ENCODE data around the gene LSM10. TPM values are rescaled to one million over a fixed set of nuclear protein-coding genes. Genes with fewer than 3 reads are reported as not detected.

The LSM10 gene
- total RNA-seq, 4 donors from 2014 or later, result 19.1 to 52.7 (median 49.0) TPM

- no peaks in the 10 kb centered on the region for H3K27me3 ChIP-seq
- WGBS, 2 donors, result 42 to 56% methylated on average over 1 of the region's 1 CpG
- no peaks in the 10 kb centered on the region for H3K9me3 ChIP-seq
- no peak for TF ChIP-seq POLR2A (IDR thresholded peaks at IDR 0.05)
- TF ChIP-seq, protein P1, sequence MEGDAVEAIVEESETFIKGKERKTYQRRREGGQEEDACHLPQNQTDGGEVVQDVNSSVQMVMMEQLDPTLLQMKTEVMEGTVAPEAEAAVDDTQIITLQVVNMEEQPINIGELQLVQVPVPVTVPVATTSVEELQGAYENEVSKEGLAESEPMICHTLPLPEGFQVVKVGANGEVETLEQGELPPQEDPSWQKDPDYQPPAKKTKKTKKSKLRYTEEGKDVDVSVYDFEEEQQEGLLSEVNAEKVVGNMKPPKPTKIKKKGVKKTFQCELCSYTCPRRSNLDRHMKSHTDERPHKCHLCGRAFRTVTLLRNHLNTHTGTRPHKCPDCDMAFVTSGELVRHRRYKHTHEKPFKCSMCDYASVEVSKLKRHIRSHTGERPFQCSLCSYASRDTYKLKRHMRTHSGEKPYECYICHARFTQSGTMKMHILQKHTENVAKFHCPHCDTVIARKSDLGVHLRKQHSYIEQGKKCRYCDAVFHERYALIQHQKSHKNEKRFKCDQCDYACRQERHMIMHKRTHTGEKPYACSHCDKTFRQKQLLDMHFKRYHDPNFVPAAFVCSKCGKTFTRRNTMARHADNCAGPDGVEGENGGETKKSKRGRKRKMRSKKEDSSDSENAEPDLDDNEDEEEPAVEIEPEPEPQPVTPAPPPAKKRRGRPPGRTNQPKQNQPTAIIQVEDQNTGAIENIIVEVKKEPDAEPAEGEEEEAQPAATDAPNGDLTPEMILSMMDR (IDR thresholded peaks at IDR 0.05), result no peak
- intact Hi-C loops (cut with DNase I), result no loop called here
- DNase-seq, result no peak
- H3K4me3 ChIP-seq (replicated peaks in 1 of 3), result no peak overlapping the region
- peaks cover 0 to 4% of the 10 kb centered on the region in 2 donors for H3K4me1 ChIP-seq
- peaks cover 19 to 20% of the 10 kb centered on the region in 2 donors for H3K36me3 ChIP-seq
- no peak overlapping the region for H3K27ac ChIP-seq
Measured at GRCh38 chr1:36433102-36433501, 35.4 kb upstream of the LSM10 start.

DNA sequence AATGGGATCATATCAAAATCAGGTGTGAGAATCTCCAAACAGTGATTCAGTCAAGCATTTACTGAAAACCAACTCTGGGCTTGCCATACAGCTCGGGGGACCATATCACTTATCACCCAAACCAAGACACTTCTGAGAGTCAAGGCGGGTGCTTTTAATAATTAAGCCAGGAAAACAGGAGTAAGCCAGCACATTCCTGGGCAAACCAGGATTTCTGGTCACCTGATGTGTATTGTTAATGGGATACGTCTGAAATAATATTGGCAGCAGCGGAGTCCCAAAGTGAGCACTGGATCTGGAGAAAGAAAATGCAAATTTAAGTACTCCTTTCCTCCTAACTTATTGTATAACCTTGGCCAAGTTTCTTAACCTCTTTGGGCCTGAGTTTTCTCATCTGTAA is 34.9 kb upstream of the LSM10 start:
- Histone ChIP-seq H3K36me3 (peaks cover 18 to 19% of the 10 kb centered on the region in 2 donors), H3K27me3 (no peaks in the 10 kb centered on the region), H3K4me3 (replicated peaks in 1 of 3) (no peak overlapping the region), H3K27ac (no peak overlapping the region), H3K4me1 (peaks cover 0 to 4% of the 10 kb centered on the region in 2 donors), H3K9me3 (no peaks in the 10 kb centered on the region)
- WGBS, 2 donors, result 81 to 87% methylated on average over 4 of the region's 4 CpGs
- no peak for DNase-seq
- intact Hi-C loops (cut with DNase I), result no loop called here
- no peak for TF ChIP-seq POLR2A (IDR thresholded peaks at IDR 0.05)
- TF ChIP-seq, protein P1 (IDR thresholded peaks at IDR 0.05), result no peak

DNA sequence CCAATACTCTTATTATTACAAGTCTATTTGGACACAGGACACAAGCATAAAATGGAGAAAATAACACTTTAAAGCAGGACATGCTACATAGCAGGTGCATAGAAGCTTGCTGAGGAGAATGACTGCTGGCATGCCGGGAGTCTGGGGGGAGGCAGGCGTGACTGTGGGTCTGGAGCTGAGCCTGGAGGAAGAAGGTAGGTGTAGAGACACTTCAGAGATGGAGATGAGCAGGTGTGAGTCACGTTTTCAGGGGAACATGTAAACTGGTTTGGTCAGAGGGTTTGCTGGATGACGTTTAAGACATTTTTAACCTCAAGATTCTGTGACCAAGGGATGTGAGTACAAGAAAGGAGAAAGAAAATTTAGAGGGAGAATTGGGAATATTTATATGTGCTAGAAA is 28.1 kb upstream of the LSM10 start:
- Histone ChIP-seq H3K27ac (no peak overlapping the region), H3K27me3 (no peaks in the 10 kb centered on the region), H3K36me3 (peaks cover 17 to 19% of the 10 kb centered on the region in 2 donors), H3K9me3 (no peaks in the 10 kb centered on the region), H3K4me1 (no peaks in the 10 kb centered on the region), H3K4me3 (replicated peaks in 1 of 3) (no peak overlapping the region)
- DNase-seq, result no peak
- intact Hi-C loops (cut with DNase I), result loop anchor here (10.0 kb wide), 1 partner anchor 331 kb away; no protein-coding TSS in a partner anchor
- TF ChIP-seq, protein P1 (IDR thresholded peaks at IDR 0.05), result no peak
- TF ChIP-seq POLR2A (IDR thresholded peaks at IDR 0.05), result no peak
- WGBS, 2 donors, result 75 to 81% methylated on average over 4 of the region's 4 CpGs

DNA sequence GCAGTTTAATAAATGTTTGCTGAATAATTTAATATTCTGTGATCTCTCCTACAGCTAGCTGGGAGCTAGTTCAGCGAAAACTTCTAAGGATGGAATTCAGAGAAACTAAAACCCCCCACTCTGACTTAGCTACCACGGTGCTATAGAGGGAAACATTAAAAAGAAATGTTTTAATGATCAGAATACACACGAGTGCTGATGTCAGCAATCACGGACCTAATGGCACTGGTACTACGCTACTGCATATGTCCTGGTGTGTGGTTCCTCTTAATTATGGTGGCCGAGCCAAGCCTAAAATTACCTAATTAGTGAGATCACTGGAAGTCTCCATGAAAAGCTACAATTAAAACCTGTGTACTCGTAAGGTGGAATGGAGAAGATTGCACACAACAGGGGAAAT is 23.9 kb upstream of the LSM10 start:
- WGBS, 2 donors, result 88 to 91% methylated on average over 7 of the region's 7 CpGs
- TF ChIP-seq, protein P1 (IDR thresholded peaks at IDR 0.05), result no peak
- TF ChIP-seq POLR2A (IDR thresholded peaks at IDR 0.05), result no peak

GRCh38 chr1:36420836-36421317 is 23.2 kb upstream of the LSM10 start:
- TF ChIP-seq POLR2A (IDR thresholded peaks at IDR 0.05), result no peak
- TF ChIP-seq, protein P1 (IDR thresholded peaks at IDR 0.05), result peak; percentile 68 to 96 (median 90)
- Histone ChIP-seq H3K4me1 (peaks cover 0 to 4% of the 10 kb centered on the region in 2 donors), H3K36me3 (peaks cover 16 to 25% of the 10 kb centered on the region in 2 donors), H3K27ac (no peak overlapping the region), H3K27me3 (no peaks in the 10 kb centered on the region), H3K4me3 (replicated peaks in 1 of 3) (no peak overlapping the region), H3K9me3 (no peaks in the 10 kb centered on the region)
- DNase-seq, result peak; percentile 83 to 90
- intact Hi-C loops (cut with DNase I), result loop anchor here (2.0 to 10.0 kb wide), 2 partner anchors 78 to 326 kb away; no protein-coding TSS in a partner anchor
- 16 to 20% methylated on average over 13 of the region's 13 CpGs for WGBS, 2 donors

More for the DNA sequence above, 23.9 kb upstream of the LSM10 start:
- H3K27me3 ChIP-seq, result no peaks in the 10 kb centered on the region
- H3K9me3 ChIP-seq, result no peaks in the 10 kb centered on the region
- no peak overlapping the region for H3K27ac ChIP-seq
- intact Hi-C loops (cut with DNase I), result loop anchor here (2.0 to 10.0 kb wide), 2 partner anchors 79 to 327 kb away; no protein-coding TSS in a partner anchor
- peaks cover 16 to 25% of the 10 kb centered on the region in 2 donors for H3K36me3 ChIP-seq
- no peak for DNase-seq
- H3K4me1 ChIP-seq, result peaks cover 0 to 4% of the 10 kb centered on the region in 2 donors
- no peak overlapping the region for H3K4me3 ChIP-seq (replicated peaks in 1 of 3)
